Adrenal gland (tissue), 12 donors: ENCODE data around the gene AGK. TPM values are rescaled to one million over a fixed set of nuclear protein-coding genes. Genes with fewer than 3 reads are reported as not detected.

ENCODE experiments used
- DNase-seq, 7 donors: peaks; one replicate each; pipeline ENCODE4 v3.0.0-alpha.2; 2019 to 2020
- H3K27ac ChIP-seq, 5 donors: fragments of 200-600 bp; sonication (generic) in 4 of 5; 1 replicate in 3 of 5; 2 replicates in 2 of 5; pipeline versions ENCODE4 v1.5.1 to v1.8.0; 2016 to 2020; ENCODE audit warnings: mild to moderate bottlenecking in 1 of 5
- H3K27me3 ChIP-seq: fragments of 200-600 bp; 2 replicates; pipeline ENCODE4 v1.8.0; 2021
- H3K36me3 ChIP-seq, 2 donors: fragments of 200-600 bp; replicated peaks in 1 of 2; 1 replicate in 1 of 2; 2 replicates in 1 of 2; pipeline versions ENCODE4 v1.5.1 to v1.8.0; 2018 to 2022
- H3K4me1 ChIP-seq, 2 donors: fragments of 200-600 bp; replicated peaks in 1 of 2; 1 replicate in 1 of 2; 2 replicates in 1 of 2; pipeline versions ENCODE4 v1.5.1 to v1.8.0; 2018 to 2021
- H3K4me3 ChIP-seq, 4 donors: fragments of 200-600 bp; sonication (generic) in 3 of 4; one replicate each; pipeline ENCODE4 v1.5.1; 2016 to 2018
- H3K9me3 ChIP-seq, 3 donors: fragments of 200-600 bp; sonication (generic) in 1 of 3; replicated peaks in 1 of 3; 1 replicate in 2 of 3; 2 replicates in 1 of 3; pipeline versions ENCODE4 v1.5.1 to v1.8.0; 2016 to 2021
- CTCF ChIP-seq, 6 experiments: fragments of 450-650 bp in 4 of 6; fragments of 200-600 bp in 2 of 6; sonication (generic) in 1 of 6; IDR thresholded peaks; 1 replicate in 5 of 6; 2 replicates in 1 of 6; pipeline versions ENCODE4 v1.5.1 to v1.8.0; 2016 to 2021; ENCODE audit warnings: antibody characterized with exemption in 6 of 6, mild to moderate bottlenecking in 2 of 6, moderate library complexity in 1 of 6
- POLR2A ChIP-seq, 2 donors: fragments of 450-650 bp; IDR thresholded peaks; one replicate each; pipeline ENCODE4 v1.6.1; 2017; ENCODE audit warnings: antibody characterized with exemption in 2 of 2, mild to moderate bottlenecking in 2 of 2, moderate library complexity in 1 of 2
- WGBS, 4 donors: extraction: QIAGEN DNeasy Blood & Tissue Kit in 2 of 4; methylation state at CpG; one replicate each; pipeline versions ENCODE4 v1.1.5 to v1.1.7; 2013 to 2017; 5-methylcytosine and 5-hydroxymethylcytosine counted together
- intact Hi-C, 2 donors: fragments of 100-400 bp; cut with DNase I; formaldehyde crosslinking; loops; one replicate each; pipeline versions ENCODE4 v1.14.1 to v1.15.0; 2022 to 2023
- polyA plus RNA-seq, 3 donors: library from polyadenylated mRNA; stranded (reverse); fragments of 200-250 nt in 2 of 3; fragments of 350-450 nt in 1 of 3; fragmentation: Illumina TruSeq in 1 of 3; extraction: RNeasy Lipid Tissue Mini Kit (QIAGEN cat#74804) in 1 of 3; gene quantifications; one replicate each; pipeline ENCODE4 v1.2.3, GENCODE V29; 2013 to 2014
- total RNA-seq, 9 donors: library from RNA; depleted of rRNA in 4 of 9; stranded (reverse); fragments of >200 nt in 4 of 9; fragments of 120-200 nt in 1 of 9; fragmentation: NEBNext Ultra II Directional in 1 of 9; extraction: Animal tissue kit (Norgen Biotek cat#: 25700) in 1 of 9; gene quantifications; one replicate each; pipeline versions ENCODE4 v1.1.0 to v1.2.4, GENCODE V29; 2013 to 2023
- donor health status: healthy with polysubstance abuse.
- donor health status: Bipolar disorder and iron deficiency.
- donor health status: DM: yes; HTN: yes; CAD: no.
- donor health status: DM: no; HTN: no; CAD: no.
- donor health status: DM: no; HTN: no; CAD: no.
- donor health status: DM: yes; HTN: yes; CAD: no.

Gene AGK
- total and polyA plus RNA-seq, 12 donors = 11.1 to 89.9 (median 28.3) TPM

DNA sequence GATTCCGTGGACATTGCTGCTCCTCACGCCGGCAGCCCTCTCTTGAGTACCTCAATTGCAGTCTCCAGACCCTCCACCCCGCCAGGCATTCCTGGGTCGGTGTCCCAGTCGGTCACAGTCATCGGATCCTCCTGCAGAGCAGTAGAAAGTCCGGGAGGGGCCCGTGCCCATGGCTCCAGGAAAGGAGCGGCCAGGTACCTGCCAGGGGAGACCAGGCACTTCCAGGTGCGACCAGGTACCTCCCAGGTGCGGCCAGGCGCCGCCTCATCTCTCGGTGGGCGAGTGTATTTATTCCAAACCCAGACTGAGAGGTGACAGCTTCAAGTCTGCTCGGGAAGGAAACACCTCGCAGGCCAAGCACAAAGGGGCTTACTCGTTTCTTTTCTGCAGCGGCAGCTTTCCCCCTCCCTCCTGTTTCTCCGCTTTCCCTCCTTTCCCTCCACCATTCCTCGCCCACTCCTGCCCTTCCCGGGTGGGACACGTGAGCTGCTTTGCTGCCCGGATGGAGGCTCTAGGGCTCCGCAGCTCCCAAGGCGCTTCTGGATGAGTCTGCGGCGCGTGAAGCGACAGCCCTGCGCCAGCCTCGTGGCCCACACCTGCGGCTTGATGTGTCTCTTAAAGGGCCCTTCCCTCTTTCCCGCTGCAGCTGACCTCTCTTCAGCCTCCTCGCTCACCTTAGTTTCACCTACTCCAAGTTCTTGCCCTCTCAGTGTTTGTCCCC, 39.4 kb upstream of the AGK start:
- 3 to 4% (median 4%) methylated on average over 22 to 36 of the region's 36 CpGs for WGBS, 4 donors
- Histone ChIP-seq H3K27ac (no peak overlapping the region), H3K9me3 (no peaks in the 10 kb centered on the region), H3K4me1 (peaks cover 0 to 6% of the 10 kb centered on the region in 2 donors), H3K4me3 (no peak overlapping the region), H3K36me3 (no peaks in the 10 kb centered on the region), H3K27me3 (peaks cover 20% of the 10 kb centered on the region)
- peak in 2 of 7 donors; percentile 24 to 58 for DNase-seq
- TF ChIP-seq POLR2A (IDR thresholded peaks at IDR 0.05) (no peak), CTCF (IDR thresholded peaks at IDR 0.05) (no peak)
- intact Hi-C loops = no loop called here

GRCh38 chr7:141512597-141512996, 38.6 kb upstream of the AGK start:
- no peaks in the 10 kb centered on the region for H3K36me3 ChIP-seq
- 73 to 82% (median 76%) methylated on average over 2 of the region's 2 CpGs for WGBS, 4 donors
- H3K27ac ChIP-seq = no peak overlapping the region
- H3K4me1 ChIP-seq = peaks cover 0 to 6% of the 10 kb centered on the region in 2 donors
- peaks cover 20% of the 10 kb centered on the region for H3K27me3 ChIP-seq
- no peaks in the 10 kb centered on the region for H3K9me3 ChIP-seq
- DNase-seq = no peak
- intact Hi-C loops = no loop called here
- no peak overlapping the region for H3K4me3 ChIP-seq
- TF ChIP-seq POLR2A (IDR thresholded peaks at IDR 0.05) = no peak
- no peak for TF ChIP-seq CTCF (IDR thresholded peaks at IDR 0.05)

GRCh38 chr7:141513720-141514119, 37.5 kb upstream of the AGK start:
- Histone ChIP-seq H3K27me3 (peaks cover 20% of the 10 kb centered on the region), H3K9me3 (no peaks in the 10 kb centered on the region), H3K4me3 (no peak overlapping the region), H3K36me3 (no peaks in the 10 kb centered on the region), H3K4me1 (peaks cover 0 to 6% of the 10 kb centered on the region in 2 donors), H3K27ac (no peak overlapping the region)
- TF ChIP-seq POLR2A (IDR thresholded peaks at IDR 0.05) (no peak), CTCF (IDR thresholded peaks at IDR 0.05) (no peak)
- WGBS, 4 donors = 67 to 88% (median 87%) methylated on average over 1 of the region's 1 CpG
- intact Hi-C loops = no loop called here
- DNase-seq = no peak

GRCh38 chr7:141515941-141516340, 35.3 kb upstream of the AGK start:
- DNase-seq = no peak
- TF ChIP-seq POLR2A (IDR thresholded peaks at IDR 0.05) = no peak
- TF ChIP-seq CTCF (IDR thresholded peaks at IDR 0.05) = no peak
- WGBS, 4 donors = 45 to 57% (median 50%) methylated on average over 4 of the region's 4 CpGs
- H3K27me3 ChIP-seq = peaks cover 20% of the 10 kb centered on the region
- H3K4me3 ChIP-seq = no peak overlapping the region
- no peaks in the 10 kb centered on the region for H3K36me3 ChIP-seq
- no peak overlapping the region for H3K27ac ChIP-seq
- H3K4me1 ChIP-seq = peaks cover 0 to 6% of the 10 kb centered on the region in 2 donors
- intact Hi-C loops = no loop called here
- no peaks in the 10 kb centered on the region for H3K9me3 ChIP-seq
